NCI-H2227 (cell line): ENCODE results near the gene SDHB.

ENCODE experiments used
- DNase-seq: peaks from one replicate; lab custom pipeline; 2025; ENCODE audit not compliant: unreplicated experiment; lab: John Stamatoyannopoulos, UW

SDHB gene

GRCh38 chr1:17053685-17054410, at the start of gene SDHB:
Gene SDHB, minus strand, starts transcription at chr1:17054032. Its CDS starts 13 bp downstream, at chr1:17054019.
- DNase-seq: peak; percentile 99

GRCh38 chr1:17102232-17102631, 48.4 kb upstream of the SDHB start:
- DNase-seq: no peak

- no peak for DNase-seq
Observed at GRCh38 chr1:17101261-17101660, 47.4 kb upstream of the SDHB start.

- DNase-seq: no peak
Observed at GRCh38 chr1:17099616-17100340, 45.9 kb upstream of the SDHB start.

- DNase-seq: no peak
Observed at GRCh38 chr1:17098446-17099317, 44.9 kb upstream of the SDHB start.

- no peak for DNase-seq
Observed at GRCh38 chr1:17097787-17098186, 44.0 kb upstream of the SDHB start.

- no peak for DNase-seq
Observed at GRCh38 chr1:17097147-17097546, 43.3 kb upstream of the SDHB start.

- DNase-seq: no peak
Observed at GRCh38 chr1:17096584-17096983, 42.8 kb upstream of the SDHB start.

- DNase-seq: no peak
Observed at GRCh38 chr1:17095141-17095540, 41.3 kb upstream of the SDHB start.

- no peak for DNase-seq
Observed at GRCh38 chr1:17094664-17095063, 40.8 kb upstream of the SDHB start.

- DNase-seq: no peak
Observed at GRCh38 chr1:17093822-17094393, 40.1 kb upstream of the SDHB start.

- DNase-seq: no peak
Observed at GRCh38 chr1:17091252-17091651, 37.4 kb upstream of the SDHB start.

- DNase-seq: no peak
Observed at GRCh38 chr1:17089506-17089905, 35.7 kb upstream of the SDHB start.

- no peak for DNase-seq
Observed at GRCh38 chr1:17086751-17087150, 32.9 kb upstream of the SDHB start.

- no peak for DNase-seq
Observed at GRCh38 chr1:17084787-17085186, 31.0 kb upstream of the SDHB start.

GRCh38 chr1:17082761-17083160, 28.9 kb upstream of the SDHB start:
- no peak for DNase-seq

- DNase-seq: no peak
Observed at GRCh38 chr1:17081439-17081838, 27.6 kb upstream of the SDHB start.

GRCh38 chr1:17080880-17081279, 27.0 kb upstream of the SDHB start:
- no peak for DNase-seq

GRCh38 chr1:17080085-17080759, 26.4 kb upstream of the SDHB start:
- no peak for DNase-seq

GRCh38 chr1:17078991-17079868, 25.4 kb upstream of the SDHB start:
- no peak for DNase-seq
